ENCODE data around the gene WWOX. TPM values are rescaled to one million over a fixed set of nuclear protein-coding genes. Genes with fewer than 3 reads are reported as not detected.
A peak's percentile ranks its signal among the peaks of the same experiment; 100 is the strongest.

The WWOX gene
- total RNA-seq, 1 donor from 2014 or later: 17.8 TPM

- no peak overlapping the region for H3K27ac Mint-ChIP-seq
- no peaks in the 10 kb centered on the region for H3K36me3 Mint-ChIP-seq (ENCODE audit: low read depth)
- intact Hi-C loops (cut with micrococcal nuclease): no loop called here
These were observed 911.8 kb downstream of the WWOX start for GRCh38 chr16:79011282-79011681.

DNA sequence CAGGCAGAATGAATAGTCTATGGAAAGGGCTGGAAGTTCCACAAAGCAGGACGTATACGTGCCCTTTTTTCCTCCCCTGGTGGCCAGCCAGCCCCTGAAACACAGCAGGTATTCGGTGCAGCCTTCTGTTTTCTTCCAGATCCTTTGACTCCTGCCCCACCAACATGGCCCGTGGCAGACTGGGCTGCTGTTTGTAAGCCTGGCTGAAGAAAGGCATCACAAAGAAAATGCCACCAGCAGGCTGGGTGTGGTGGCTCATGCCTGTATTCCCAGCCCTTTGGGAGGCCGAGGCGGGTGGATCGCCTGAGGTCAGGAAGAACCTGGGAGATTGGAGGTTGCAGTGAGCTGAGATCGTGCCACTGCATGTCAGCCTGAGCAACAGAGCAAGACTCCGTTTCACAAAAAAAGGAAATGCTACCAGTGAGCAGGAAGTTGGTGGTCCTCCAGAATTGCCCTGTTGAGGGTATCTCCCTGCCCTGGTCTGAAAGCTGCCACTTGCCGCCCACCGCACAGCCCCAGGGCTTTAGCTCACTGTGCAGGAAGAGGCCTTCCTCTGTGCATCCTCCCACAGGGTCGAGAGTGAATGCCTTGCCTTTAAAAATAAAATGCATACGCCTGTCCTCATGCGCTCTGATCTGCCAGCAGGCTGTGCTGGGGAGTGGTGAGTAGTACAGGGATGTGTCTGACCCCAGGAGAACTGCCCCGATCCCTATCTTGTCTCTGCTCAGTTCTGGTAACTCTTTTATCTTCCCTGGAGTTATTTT lies 913.4 kb downstream of the WWOX start:
- Mint-ChIP-seq H3K9me3 (peaks cover 3% of the 10 kb centered on the region), H3K4me1 (ENCODE audit: low read depth) (peaks cover 4% of the 10 kb centered on the region), H3K4me3 (no peak overlapping the region), H3K36me3 (ENCODE audit: low read depth) (no peaks in the 10 kb centered on the region), H3K27me3 (ENCODE audit: insufficient read depth) (no peaks in the 10 kb centered on the region), H3K27ac (no peak overlapping the region)
- no peak for DNase-seq (ENCODE audit: low spot score)
- intact Hi-C loops (cut with micrococcal nuclease): no loop called here

More at GRCh38 chr16:79011282-79011681, 911.8 kb downstream of the WWOX start:
- H3K9me3 Mint-ChIP-seq: peaks cover 6% of the 10 kb centered on the region
- no peaks in the 10 kb centered on the region for H3K27me3 Mint-ChIP-seq (ENCODE audit: insufficient read depth)
- H3K4me3 Mint-ChIP-seq: no peak overlapping the region
- peaks cover 4% of the 10 kb centered on the region for H3K4me1 Mint-ChIP-seq (ENCODE audit: low read depth)
- no peak for DNase-seq (ENCODE audit: low spot score)

- Mint-ChIP-seq H3K4me1 (ENCODE audit: low read depth) (peaks cover 4% of the 10 kb centered on the region), H3K4me3 (no peak overlapping the region), H3K27ac (no peak overlapping the region), H3K36me3 (ENCODE audit: low read depth) (no peaks in the 10 kb centered on the region), H3K27me3 (ENCODE audit: insufficient read depth) (no peaks in the 10 kb centered on the region), H3K9me3 (peaks cover 3% of the 10 kb centered on the region)
- DNase-seq (ENCODE audit: low spot score): no peak
- intact Hi-C loops (cut with micrococcal nuclease): no loop called here
These were observed 914.6 kb downstream of the WWOX start for GRCh38 chr16:79013930-79014660.

- Mint-ChIP-seq H3K4me3 (no peak overlapping the region), H3K9me3 (no peaks in the 10 kb centered on the region), H3K4me1 (ENCODE audit: low read depth) (no peaks in the 10 kb centered on the region), H3K27me3 (ENCODE audit: insufficient read depth) (no peaks in the 10 kb centered on the region), H3K27ac (no peak overlapping the region), H3K36me3 (ENCODE audit: low read depth) (no peaks in the 10 kb centered on the region)
- intact Hi-C loops (cut with micrococcal nuclease): no loop called here
- no peak for DNase-seq (ENCODE audit: low spot score)
These were observed 919.4 kb downstream of the WWOX start for GRCh38 chr16:79018650-79019429.

GRCh38 chr16:79019431-79019830 lies 920.0 kb downstream of the WWOX start:
- H3K9me3 Mint-ChIP-seq: no peaks in the 10 kb centered on the region
- no peak for DNase-seq (ENCODE audit: low spot score)

GRCh38 chr16:79021991-79022630 lies 922.7 kb downstream of the WWOX start:
- Mint-ChIP-seq H3K36me3 (ENCODE audit: low read depth) (no peaks in the 10 kb centered on the region), H3K27ac (no peak overlapping the region), H3K9me3 (no peaks in the 10 kb centered on the region), H3K4me3 (no peak overlapping the region), H3K4me1 (ENCODE audit: low read depth) (no peaks in the 10 kb centered on the region), H3K27me3 (ENCODE audit: insufficient read depth) (no peaks in the 10 kb centered on the region)
- intact Hi-C loops (cut with micrococcal nuclease): no loop called here
- no peak for DNase-seq (ENCODE audit: low spot score)

More at GRCh38 chr16:79019431-79019830, 920.0 kb downstream of the WWOX start:
- Mint-ChIP-seq H3K27ac (no peak overlapping the region), H3K4me1 (ENCODE audit: low read depth) (no peaks in the 10 kb centered on the region), H3K4me3 (no peak overlapping the region), H3K36me3 (ENCODE audit: low read depth) (no peaks in the 10 kb centered on the region), H3K27me3 (ENCODE audit: insufficient read depth) (no peaks in the 10 kb centered on the region)
- intact Hi-C loops (cut with micrococcal nuclease): no loop called here

- intact Hi-C loops (cut with micrococcal nuclease): no loop called here
- H3K4me3 Mint-ChIP-seq: no peak overlapping the region
- no peak for DNase-seq (ENCODE audit: low spot score)
- no peaks in the 10 kb centered on the region for H3K9me3 Mint-ChIP-seq
- peak overlapping the region; percentile 47 for H3K27ac Mint-ChIP-seq
- H3K27me3 Mint-ChIP-seq (ENCODE audit: insufficient read depth): peaks cover 7% of the 10 kb centered on the region
- H3K36me3 Mint-ChIP-seq (ENCODE audit: low read depth): no peaks in the 10 kb centered on the region
- peaks cover 5% of the 10 kb centered on the region for H3K4me1 Mint-ChIP-seq (ENCODE audit: low read depth)
These were observed 926.7 kb downstream of the WWOX start for GRCh38 chr16:79026117-79026516.

- Mint-ChIP-seq H3K36me3 (ENCODE audit: low read depth) (peaks cover 2% of the 10 kb centered on the region), H3K9me3 (peaks cover 20% of the 10 kb centered on the region), H3K4me1 (ENCODE audit: low read depth) (peaks cover 10% of the 10 kb centered on the region), H3K27me3 (ENCODE audit: insufficient read depth) (no peaks in the 10 kb centered on the region), H3K27ac (no peak overlapping the region), H3K4me3 (no peak overlapping the region)
- intact Hi-C loops (cut with micrococcal nuclease): no loop called here
- no peak for DNase-seq (ENCODE audit: low spot score)
These were observed 937.1 kb downstream of the WWOX start for GRCh38 chr16:79036541-79036940.

- no peaks in the 10 kb centered on the region for H3K27me3 Mint-ChIP-seq (ENCODE audit: insufficient read depth)
- peaks cover 19% of the 10 kb centered on the region for H3K9me3 Mint-ChIP-seq
- peaks cover 2% of the 10 kb centered on the region for H3K36me3 Mint-ChIP-seq (ENCODE audit: low read depth)
- no peak overlapping the region for H3K27ac Mint-ChIP-seq
- DNase-seq (ENCODE audit: low spot score): no peak
- intact Hi-C loops (cut with micrococcal nuclease): no loop called here
- H3K4me3 Mint-ChIP-seq: no peak overlapping the region
- peaks cover 19% of the 10 kb centered on the region for H3K4me1 Mint-ChIP-seq (ENCODE audit: low read depth)
These were observed 938.3 kb downstream of the WWOX start for GRCh38 chr16:79037521-79038373.

GRCh38 chr16:79041206-79041605 lies 941.8 kb downstream of the WWOX start:
- no peak overlapping the region for H3K4me3 Mint-ChIP-seq
- H3K36me3 Mint-ChIP-seq (ENCODE audit: low read depth): peaks cover 2% of the 10 kb centered on the region
- peaks cover 40% of the 10 kb centered on the region for H3K4me1 Mint-ChIP-seq (ENCODE audit: low read depth)
- intact Hi-C loops (cut with micrococcal nuclease): no loop called here
- no peaks in the 10 kb centered on the region for H3K27me3 Mint-ChIP-seq (ENCODE audit: insufficient read depth)
- H3K27ac Mint-ChIP-seq: no peak overlapping the region
- H3K9me3 Mint-ChIP-seq: peaks cover 5% of the 10 kb centered on the region
- DNase-seq (ENCODE audit: low spot score): no peak

GRCh38 chr16:79042141-79042540 lies 942.7 kb downstream of the WWOX start:
- no peak for DNase-seq (ENCODE audit: low spot score)
- Mint-ChIP-seq H3K27ac (no peak overlapping the region), H3K4me3 (no peak overlapping the region), H3K27me3 (ENCODE audit: insufficient read depth) (no peaks in the 10 kb centered on the region), H3K9me3 (no peaks in the 10 kb centered on the region), H3K36me3 (ENCODE audit: low read depth) (peaks cover 2% of the 10 kb centered on the region), H3K4me1 (ENCODE audit: low read depth) (peaks cover 47% of the 10 kb centered on the region)
- intact Hi-C loops (cut with micrococcal nuclease): no loop called here

DNA sequence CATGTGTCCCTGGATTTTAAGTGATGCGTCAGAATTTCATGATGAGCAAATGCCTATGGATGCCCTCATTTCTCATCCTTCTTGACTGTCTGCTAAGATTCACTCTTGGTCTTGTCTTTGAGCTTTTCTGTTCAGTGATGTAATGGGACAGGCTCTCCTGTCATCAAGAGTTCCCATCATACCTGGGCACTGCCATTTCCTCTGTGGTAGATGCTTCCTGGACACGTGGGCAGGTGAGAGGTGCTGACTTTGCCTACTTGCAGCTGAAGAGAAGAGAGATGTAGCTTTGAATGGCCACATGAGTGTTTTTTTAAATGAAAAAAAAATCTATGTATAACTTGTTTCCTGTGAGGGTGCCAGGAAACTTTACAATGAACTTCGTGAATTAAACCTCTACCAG lies 943.4 kb downstream of the WWOX start:
- DNase-seq (ENCODE audit: low spot score): no peak

More for the DNA sequence above, 943.4 kb downstream of the WWOX start:
- intact Hi-C loops (cut with micrococcal nuclease): no loop called here
- no peaks in the 10 kb centered on the region for H3K9me3 Mint-ChIP-seq
- H3K4me3 Mint-ChIP-seq: peak overlapping the region; percentile 7
- no peaks in the 10 kb centered on the region for H3K27me3 Mint-ChIP-seq (ENCODE audit: insufficient read depth)
- H3K4me1 Mint-ChIP-seq (ENCODE audit: low read depth): peaks cover 43% of the 10 kb centered on the region
- H3K36me3 Mint-ChIP-seq (ENCODE audit: low read depth): peaks cover 2% of the 10 kb centered on the region
- H3K27ac Mint-ChIP-seq: peak overlapping the region; percentile 24

Data from activated T-helper 1 cell treated with anti-CD3 and anti-CD28 coated beads, Interleukin-12 subunit alpha, Interleukin-12 subunit beta, Interleukin-2, Interleukin-4 antibody, amounts not matched to agents 30 ng/mL and 10 ng/mL and 1 ng/mL, durations not matched to agents 14 hours and 24 hours and 36 hours (primary cell).